Subcutaneous adipose tissue (tissue), 4 donors: Measurements from ENCODE around the gene TOMM7. TPM values are rescaled to one million over a fixed set of nuclear protein-coding genes. Genes with fewer than 3 reads are reported as not detected.

ENCODE experiments used
- CTCF ChIP-seq: fragments of 450-650 bp; IDR thresholded peaks from one replicate; pipeline ENCODE4 v1.5.1; 2016; ENCODE audit warnings: low read depth, mild to moderate bottlenecking, control low read depth, antibody characterized with exemption, moderate library complexity
- total RNA-seq, 4 donors: library from RNA; depleted of rRNA; stranded (reverse); fragments of >200 nt; gene quantifications; one replicate each; pipeline ENCODE4 v1.1.0, GENCODE V29; 2016

Gene TOMM7
- total RNA-seq, 4 donors from 2014 or later = 174 to 260 (median 210) TPM

DNA sequence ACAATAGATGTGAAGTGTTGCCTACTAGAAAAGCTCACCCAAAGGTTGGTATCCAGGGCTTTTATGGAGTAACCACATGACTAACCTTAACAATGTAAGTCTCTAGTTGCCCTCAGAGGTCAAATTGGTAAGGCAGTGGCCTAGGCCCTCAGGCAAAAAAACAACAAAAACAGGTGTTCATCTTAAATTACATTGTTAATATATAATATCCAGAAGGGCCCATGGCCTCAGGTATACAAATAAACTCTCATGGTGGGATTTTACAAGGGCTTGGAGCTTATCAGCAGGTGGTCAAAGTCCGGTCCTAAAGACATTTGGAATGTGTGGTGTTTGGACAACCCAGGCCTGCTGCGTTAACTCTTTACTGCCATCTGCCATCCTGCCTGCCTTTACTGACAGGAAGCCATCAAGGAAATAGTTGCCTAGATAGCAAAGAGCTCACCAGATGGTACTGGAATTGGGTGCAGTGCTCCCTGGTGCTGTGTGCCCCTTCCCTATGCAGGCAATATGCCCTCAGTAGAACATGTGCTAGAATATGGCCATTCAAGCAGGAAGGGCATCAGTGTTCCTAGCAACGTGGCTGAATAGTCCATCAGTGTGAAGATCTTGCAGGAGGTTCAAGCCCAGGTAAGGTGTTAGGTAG is 36.2 kb downstream of the TOMM7 start:
- TF ChIP-seq CTCF = no peak

GRCh38 chr7:22784346-22784745 is 38.3 kb downstream of the TOMM7 start:
- no peak for TF ChIP-seq CTCF

DNA sequence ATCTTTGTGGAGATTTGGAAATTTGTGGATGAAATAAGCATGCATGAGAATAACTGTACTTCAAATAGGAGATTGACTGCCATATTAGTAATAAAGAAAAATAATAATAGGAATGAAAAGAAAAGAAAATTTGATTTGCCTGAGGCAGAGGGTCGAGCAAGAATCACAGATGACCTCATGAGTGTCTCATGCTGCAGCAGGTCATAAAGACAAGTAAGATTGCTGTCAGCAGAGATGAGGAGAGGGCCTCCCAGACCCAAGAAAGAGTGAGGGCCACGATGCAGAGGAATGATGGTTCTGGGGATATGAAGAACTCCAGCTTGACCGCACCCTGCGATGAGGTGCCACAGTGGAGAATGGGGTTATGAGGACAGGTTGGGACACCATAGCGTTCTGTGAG is 39.2 kb downstream of the TOMM7 start:
- TF ChIP-seq CTCF = no peak

GRCh38 chr7:22782616-22783232 is 39.9 kb downstream of the TOMM7 start:
- TF ChIP-seq CTCF = no peak

DNA sequence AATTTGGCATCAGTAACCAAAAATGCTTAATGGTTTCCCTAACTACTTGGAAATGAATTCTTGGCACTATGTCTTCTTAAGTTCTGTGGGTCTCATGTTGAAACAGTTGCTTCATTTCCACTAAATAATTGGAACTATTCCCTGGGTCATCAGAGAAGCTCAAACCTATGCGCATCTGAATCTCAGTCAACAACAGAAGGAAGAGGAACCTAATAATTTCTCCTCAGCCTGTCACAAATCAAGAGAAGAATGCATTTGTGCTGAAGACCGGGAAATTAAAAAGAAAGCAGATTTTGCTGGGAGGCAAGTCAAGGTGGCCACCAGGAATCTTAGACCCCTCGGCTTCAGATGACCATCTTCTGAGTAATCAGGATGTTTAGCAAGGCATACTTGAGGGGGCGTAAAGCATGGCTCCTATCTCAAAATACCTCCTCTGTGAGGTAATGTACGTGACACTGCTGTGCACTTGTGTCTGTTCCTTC is 41.4 kb downstream of the TOMM7 start:
- no peak for TF ChIP-seq CTCF

DNA sequence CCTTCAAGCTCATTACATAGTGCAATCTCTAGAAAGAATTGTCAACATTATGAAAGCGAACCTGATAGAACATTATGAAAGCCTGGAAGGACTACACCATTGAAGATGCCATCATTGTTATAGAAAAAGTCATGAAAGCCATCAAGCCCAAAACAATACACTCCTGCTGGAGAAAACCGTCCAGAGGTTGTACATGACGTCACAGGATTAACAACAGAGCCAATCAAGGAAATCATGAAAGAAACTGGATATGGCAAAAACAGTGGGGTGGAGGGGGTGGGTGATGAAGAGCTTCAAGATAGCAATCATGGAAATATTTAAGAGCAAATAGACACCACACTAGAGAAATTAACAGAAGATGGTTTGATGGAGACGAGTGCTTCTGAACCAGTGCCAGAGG is 45.7 kb downstream of the TOMM7 start:
- TF ChIP-seq CTCF = no peak

DNA sequence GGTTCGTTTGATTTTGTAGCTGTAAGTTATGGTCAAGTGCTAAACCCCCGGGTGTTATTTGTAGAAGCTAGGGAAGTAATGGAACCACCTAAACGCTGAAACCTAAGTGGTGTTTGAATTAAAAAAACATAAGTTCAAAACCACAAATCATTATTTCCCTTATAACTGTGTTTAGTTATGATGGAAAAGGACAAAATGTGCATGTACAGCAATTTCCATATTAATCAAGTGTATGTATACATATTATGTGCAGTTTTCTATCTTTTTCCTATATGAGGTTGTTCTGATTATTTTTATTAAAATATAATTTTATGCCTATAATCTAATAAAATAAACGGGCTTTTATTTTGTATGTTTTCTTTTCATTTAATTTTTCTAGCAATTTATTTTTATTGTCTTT is 49.8 kb downstream of the TOMM7 start:
- TF ChIP-seq CTCF = no peak
